NCI-H2227 treated with DMSO at 0.1 percent for 48 hours (cell line): ENCODE results near the gene PAK1IP1.
"Not testable (repeated sequence)": the region's sequence is repeated elsewhere in the genome, so short reads cannot be mapped to it uniquely, and the experiment has no call there.

ENCODE experiments used
- DNase-seq: peaks from one replicate; lab custom pipeline; 2025; lab: John Stamatoyannopoulos, UW

PAK1IP1 gene

GRCh38 chr6:10692965-10693538, 1.7 kb upstream of the PAK1IP1 start:
- DNase-seq: no peak

- DNase-seq: no peak
These were observed 400 bp downstream of the PAK1IP1 start for GRCh38 chr6:10695086-10695657.

DNA sequence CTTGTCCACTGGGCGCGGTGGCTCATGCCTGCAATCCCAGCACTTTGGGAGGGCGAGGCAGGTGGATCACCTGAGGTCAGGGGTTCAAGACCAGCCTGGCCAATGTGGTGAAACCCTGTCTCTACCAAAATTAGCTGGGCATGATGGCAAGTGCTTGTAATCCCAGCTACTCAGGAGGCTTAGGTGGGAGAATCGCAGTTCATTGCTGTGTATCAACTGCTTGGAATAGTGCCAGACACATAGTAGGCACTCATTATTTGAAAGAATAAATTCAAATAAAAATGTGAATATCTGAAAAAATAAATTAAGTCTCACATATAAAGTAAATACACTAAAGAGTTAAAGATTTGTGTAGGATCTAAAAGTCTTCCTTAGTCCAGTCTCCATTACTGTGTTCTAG, 1.9 kb downstream of the PAK1IP1 start:
- no peak for DNase-seq

- DNase-seq: no peak
These were observed 19.2 kb downstream of the PAK1IP1 start for GRCh38 chr6:10713962-10714361.

GRCh38 chr6:10719296-10719963, 24.7 kb downstream of the PAK1IP1 start:
- no peak for DNase-seq

DNA sequence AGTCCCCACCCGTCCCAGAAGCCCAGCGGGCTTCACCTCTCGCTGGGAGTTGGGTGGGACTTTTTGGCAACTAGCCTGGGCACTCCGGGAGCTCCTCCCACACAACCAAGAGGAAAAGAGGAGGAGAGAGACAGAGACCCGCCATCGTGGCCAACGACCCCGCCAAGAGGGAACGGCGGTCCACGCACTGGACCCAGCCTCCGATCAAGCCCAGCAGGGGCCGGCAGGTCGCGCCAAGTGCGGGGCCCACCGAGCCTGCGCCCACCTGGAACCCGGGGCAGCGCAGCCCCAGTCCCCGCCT, 25.1 kb downstream of the PAK1IP1 start:
- DNase-seq: peak; percentile 23

DNA sequence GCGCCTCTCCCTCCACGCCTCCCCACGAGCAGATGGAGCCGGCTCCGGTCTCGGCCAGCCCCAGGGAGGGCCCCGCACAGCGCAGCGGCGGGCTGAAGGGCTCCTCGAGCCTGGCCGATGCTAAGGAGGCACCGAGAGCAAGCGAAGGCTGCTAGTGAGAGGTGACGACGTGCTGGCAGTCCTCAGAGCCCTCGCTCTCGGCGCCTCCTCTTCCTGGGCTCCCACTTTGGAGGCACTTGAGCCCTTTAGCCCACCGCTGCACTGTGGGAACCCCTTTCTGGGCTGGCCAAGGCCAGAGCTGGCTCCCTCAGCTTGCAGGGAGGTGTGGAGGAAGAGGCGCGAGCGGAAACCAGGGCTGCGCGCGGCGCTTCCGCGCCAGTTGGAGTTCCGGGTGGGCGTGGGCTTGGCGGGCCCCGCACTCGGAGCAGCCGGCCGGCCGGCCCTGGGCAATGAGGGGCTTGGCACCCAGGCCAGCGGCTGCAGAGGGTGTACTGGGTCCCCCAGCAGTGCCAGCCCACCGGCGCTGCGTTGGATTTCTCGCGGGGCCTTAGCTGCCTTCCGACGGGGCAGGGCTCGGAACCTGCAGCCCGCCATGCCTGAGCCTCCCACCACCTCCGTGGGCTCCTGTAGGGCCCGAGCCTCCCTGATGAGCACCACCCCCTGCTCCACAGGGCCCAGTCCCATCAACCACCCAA, 25.6 kb downstream of the PAK1IP1 start:
- peak; percentile 36 for DNase-seq

DNA sequence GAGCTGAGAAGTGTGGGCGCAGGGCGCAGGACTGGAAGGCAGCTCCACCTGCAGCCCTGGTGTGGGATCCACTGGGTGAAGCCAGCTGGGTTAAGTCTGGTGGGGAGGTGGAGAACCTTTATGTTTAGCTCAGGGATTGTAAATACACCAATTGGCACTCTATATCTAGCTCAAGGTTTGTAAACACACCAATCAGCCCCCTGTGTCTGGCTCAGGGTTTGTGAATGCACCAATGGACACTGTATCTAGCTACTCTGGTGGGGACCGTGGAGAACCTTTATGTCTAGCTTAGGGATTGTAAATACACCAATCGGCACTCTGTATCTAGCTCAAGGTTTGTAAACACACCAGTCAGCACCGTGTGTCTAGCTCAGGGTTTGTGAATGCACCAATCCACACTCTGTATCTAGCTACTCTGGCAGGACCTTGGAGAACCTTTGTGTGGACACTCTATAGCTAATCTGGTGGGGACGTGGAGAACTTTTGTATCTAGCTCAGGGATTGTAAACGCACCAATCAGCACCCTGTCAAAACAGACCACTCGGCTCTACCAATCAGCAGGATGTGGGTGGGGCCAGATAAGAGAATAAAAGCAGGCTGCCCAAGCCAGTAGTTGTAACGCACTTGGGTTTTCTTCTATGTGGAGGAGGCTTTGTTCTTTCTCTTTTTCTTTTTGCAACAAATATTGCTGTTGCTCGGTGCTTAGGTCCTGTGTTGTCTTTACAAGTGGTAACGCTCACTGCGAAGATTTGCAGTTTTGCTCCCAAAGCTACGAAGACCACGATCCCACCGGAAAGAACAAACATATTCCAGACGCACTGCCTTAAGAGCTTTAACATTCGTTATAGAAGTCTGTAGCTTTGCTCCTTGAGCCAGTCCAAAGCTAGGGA, 26.4 kb downstream of the PAK1IP1 start:
- DNase-seq: peak; percentile 17

DNA sequence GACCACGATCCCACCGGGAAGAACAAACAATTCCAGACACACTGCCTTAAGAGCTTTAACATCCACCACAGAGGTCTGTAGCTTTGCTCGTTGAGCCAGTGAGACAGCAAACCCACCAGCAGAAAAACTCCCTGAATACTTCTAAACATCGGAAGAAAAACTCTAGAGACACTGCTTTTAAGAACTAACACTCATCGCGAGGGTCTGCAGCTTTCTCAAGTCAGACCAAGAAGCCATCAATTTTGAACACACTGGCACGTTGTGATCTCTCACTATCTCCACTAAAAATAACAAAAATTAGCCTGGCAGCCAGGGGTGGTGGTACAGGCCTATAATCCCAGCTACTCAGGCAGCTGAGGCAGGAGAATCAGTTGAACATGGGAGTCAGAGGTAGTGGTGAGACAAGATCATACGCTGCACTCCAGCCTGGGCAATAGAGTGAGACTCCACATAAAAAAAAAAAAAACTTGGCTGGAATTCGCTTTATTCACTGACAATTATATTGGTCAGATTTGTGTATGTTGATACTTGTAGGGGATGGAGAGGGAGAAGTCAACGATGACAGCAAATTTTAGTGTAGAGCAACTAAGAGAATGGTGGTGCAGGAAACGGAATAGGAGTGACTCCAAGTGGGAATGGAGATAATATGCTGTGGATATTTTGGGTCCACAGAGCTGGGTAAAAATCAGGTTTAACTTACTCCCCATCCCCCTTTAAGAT, 27.2 kb downstream of the PAK1IP1 start:
- DNase-seq: no peak

DNA sequence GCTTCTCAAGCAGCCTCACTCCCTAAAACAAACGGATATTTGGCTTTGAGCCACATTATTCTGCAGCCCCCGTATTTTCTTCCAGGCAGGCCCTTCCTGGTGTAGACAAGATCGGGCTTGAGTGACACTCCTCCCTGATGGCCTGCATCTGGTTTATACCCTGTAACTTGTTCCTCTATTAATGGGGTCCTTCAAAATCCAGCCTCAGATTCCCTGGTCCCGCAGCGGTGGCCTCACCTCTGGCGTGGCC, 27.7 kb downstream of the PAK1IP1 start:
- no peak for DNase-seq

DNA sequence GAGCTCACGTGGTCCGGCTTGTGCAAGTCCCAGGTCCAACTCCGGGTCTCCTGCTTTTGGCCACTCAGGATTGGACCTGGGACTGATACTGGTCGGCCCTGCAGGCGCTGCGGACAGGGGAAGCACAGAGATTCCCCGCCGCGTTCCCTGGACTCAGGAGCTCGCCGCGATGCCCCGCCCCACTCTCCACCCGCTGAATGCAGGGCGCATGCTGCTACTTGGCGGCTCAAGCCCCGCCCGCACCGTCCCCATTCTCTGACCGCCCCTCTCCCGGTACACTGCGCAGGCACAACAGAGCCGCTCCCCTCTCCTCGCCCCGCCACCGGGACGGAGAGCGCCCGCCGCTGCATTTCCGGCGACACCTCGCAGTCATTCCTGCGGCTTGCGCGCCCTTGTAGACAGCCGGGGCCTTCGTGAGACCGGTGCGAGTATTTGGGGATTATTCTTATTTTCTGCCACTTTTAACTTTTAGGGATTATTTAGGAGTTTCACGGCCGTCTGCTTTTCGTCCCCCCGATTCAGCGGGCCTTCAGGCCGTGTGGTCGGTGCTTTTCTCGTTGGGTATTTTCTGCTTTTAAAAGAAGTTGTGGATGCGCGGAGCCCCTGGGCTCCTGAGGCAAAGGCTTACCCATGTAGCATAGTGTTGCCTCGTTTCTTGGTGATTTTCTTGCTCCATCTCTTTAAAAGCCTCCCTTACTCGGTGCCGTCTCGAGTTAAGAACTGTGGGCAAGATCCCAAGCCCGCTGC, 28.2 kb downstream of the PAK1IP1 start, which contains the start of gene TMEM14C:
Gene TMEM14C, plus strand, starts transcription at position 251 of the 747 bp plus-strand sequence. CDS start 1,544 bp downstream, outside the sequence.
- DNase-seq: peak; percentile 97

GRCh38 chr6:10723567-10723881, 28.8 kb downstream of the PAK1IP1 start:
- DNase-seq: no peak

DNA sequence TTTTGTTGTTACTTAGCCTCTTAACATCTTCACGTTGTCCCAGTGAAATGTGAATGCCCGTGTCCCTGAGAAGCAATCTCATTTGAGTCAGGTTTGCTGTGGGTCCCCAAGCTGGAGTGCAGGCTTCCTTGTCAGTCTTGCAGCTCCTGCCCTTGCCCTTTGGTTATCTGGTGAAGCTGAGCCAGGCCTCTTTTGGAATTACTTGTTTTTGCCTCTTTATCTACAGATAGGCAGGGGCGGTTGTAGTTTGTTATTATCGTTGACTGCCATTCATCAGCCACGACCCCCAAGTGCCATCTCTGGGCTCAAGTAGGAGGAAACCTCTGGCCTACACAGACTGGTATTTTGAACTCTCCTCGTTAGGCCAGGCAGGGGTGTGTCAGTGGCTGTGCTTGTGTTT, 30.3 kb downstream of the PAK1IP1 start:
- no peak for DNase-seq

GRCh38 chr6:10725716-10726115, 30.9 kb downstream of the PAK1IP1 start:
- DNase-seq: no peak

GRCh38 chr6:10730254-10730653, 35.5 kb downstream of the PAK1IP1 start:
- no peak for DNase-seq

DNA sequence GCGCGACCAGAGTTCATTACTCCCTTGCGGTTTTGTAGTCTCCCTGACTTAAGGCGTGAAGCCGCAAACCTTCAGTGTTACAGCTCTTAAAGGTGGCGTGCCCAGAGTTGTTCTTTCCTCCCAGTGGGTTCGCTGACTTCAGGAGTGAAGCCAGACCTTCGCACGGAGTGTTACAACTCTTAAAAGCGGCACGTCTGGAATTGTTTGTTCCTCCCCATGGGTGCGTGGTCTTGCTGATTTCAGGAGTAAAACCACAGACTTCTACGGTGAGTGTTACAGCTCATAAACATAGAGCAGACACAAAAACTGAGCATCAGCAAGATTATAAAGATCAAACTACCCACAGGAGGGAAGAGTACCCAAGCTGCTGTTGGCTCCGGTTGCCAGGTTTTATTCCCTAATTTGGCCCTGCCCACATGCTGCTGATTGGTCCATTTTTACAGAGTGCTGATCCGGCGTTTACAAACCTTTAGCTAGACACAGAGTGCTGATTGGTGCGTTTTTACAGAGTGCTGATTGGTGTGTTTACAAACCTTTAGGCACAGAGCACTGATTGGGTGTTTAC, 38.5 kb downstream of the PAK1IP1 start:
- no peak for DNase-seq

DNA sequence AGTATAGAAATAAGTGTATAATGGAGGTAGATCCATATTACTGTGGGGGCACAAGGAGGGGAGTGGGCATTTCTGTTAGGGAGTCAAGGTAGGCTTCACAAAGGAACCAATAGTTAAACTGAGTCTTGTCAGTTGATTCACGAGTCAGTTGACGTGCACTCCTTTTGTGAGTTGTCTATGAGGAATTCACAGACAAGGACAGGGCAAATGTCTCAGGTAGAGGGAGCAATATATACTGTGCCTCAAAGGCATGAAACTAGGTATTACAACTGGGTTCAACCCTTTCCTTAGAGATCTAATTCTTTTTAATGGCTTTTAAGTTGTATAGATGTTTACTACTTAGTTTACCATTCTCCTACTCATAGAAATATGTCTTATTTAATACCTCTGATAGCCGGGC, 39.1 kb downstream of the PAK1IP1 start:
- no peak for DNase-seq

GRCh38 chr6:10736731-10737130, 42.0 kb downstream of the PAK1IP1 start:
- no peak for DNase-seq

DNA sequence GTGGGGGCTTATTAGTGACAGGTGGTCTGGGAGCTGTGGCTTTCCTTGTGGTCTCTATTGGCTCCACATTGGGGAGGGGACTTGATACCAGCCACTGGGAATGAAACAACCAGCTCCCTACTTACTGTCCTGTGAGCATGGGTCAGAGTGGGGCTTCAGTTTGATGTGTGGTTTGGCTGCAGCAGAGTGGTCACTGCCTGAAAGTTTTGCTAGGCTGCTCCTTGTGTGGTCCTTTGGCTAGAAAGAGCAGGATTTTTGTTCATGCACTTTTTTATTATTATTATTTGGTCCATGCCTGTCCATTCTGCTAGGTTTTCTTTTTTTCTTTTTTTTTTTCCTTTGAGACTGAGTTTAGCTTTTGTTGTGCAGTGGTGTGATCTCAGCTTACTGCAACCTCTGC, 45.3 kb downstream of the PAK1IP1 start:
- DNase-seq: no peak

DNA sequence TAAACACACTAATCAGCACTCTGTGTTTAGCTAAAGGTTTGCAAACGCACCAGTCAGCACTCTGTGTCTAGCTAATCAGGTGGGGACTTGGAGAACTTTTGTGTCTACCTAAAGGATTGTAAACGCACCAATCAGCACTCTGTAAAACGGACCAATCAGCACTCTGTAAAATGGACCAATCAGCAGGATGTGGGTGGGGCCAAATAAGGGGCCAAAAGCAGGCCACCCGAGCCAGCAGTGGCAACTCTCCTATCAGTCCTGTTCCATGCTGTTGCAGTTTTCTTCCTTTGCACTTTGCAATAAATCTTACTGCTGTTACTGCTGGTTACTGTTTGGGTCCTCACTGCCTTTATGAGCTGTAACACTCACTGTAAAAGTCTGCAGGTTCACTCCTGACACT, 46.9 kb downstream of the PAK1IP1 start:
- not testable (repeated sequence) for DNase-seq

DNA sequence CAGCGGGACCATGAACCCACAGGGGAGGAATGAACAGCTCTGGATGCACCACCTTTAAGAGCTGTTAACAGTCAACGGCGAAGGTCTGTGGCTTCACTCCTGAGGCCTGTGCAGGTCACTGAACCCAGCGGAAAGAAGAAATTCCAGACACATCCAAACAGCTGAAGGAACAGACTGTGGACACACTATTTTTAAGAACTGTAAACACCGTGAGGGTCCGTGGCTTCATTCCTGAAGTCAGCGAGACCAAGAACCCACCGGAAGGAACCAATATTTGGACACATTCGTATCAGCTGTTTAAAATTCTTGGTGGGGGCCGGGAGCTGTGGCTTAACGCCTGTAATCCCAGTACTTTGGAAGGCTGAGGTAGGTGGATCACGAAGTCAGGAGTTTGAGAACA, 47.5 kb downstream of the PAK1IP1 start:
- DNase-seq: no peak
